ENCODE results near the gene LRRIQ4.

Gene LRRIQ4

GRCh38 chr3:169777822-169778221, 34.8 kb upstream of the LRRIQ4 start:
- H3K36me3 ChIP-seq (ENCODE audit: control insufficient read depth in 2 of 2, insufficient read depth in 2 of 2, low read length in 2 of 2) = peaks cover 24 to 55% of the 10 kb centered on the region in 2 donors

DNA sequence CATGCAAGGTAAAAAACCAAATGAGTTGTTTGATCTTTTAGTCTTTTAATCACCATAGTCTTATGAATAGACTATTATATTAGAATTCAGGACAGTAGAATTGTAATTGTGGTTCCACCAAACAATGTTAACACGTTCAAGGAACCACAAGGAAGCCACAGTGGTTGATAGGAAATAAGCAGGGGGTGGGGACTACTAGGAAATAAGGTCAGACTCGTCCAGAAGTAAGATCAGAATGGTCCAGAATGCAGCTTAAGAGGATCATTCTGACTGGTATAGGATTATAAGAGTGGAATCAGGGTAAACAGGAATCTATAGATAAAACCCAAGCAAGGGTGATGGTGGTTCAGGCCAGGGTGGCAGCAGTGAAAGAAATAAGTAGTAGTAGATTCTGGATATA, 31.9 kb upstream of the LRRIQ4 start:
- H3K9me3 ChIP-seq (ENCODE audit: control insufficient read depth in 2 of 2, low read length in 2 of 2) = no peaks in the 10 kb centered on the region
- H3K27ac ChIP-seq (ENCODE audit: low read length) = no peak overlapping the region
- no peak overlapping the region for H3K9ac ChIP-seq (ENCODE audit: low read length in 2 of 2)
- no peaks in the 10 kb centered on the region for H3K4me1 ChIP-seq (ENCODE audit: control insufficient read depth, insufficient read depth, low read length)
- H3K27me3 ChIP-seq (ENCODE audit: control insufficient read depth in 1 of 2, insufficient read depth in 2 of 2, low read length in 2 of 2) = no peaks in the 10 kb centered on the region
- no peak overlapping the region for H3K4me3 ChIP-seq (ENCODE audit: low read length in 2 of 2)
- peaks cover 24 to 58% of the 10 kb centered on the region in 2 donors for H3K36me3 ChIP-seq (ENCODE audit: control insufficient read depth in 2 of 2, insufficient read depth in 2 of 2, low read length in 2 of 2)

More at GRCh38 chr3:169777822-169778221, 34.8 kb upstream of the LRRIQ4 start:
- Histone ChIP-seq H3K27ac (ENCODE audit: low read length) (no peak overlapping the region), H3K4me1 (ENCODE audit: control insufficient read depth, insufficient read depth, low read length) (peaks cover 2% of the 10 kb centered on the region), H3K4me3 (ENCODE audit: low read length in 2 of 2) (no peak overlapping the region), H3K9me3 (ENCODE audit: control insufficient read depth in 2 of 2, low read length in 2 of 2) (no peaks in the 10 kb centered on the region), H3K27me3 (ENCODE audit: control insufficient read depth in 1 of 2, insufficient read depth in 2 of 2, low read length in 2 of 2) (no peaks in the 10 kb centered on the region), H3K9ac (ENCODE audit: low read length in 2 of 2) (no peak overlapping the region)

DNA sequence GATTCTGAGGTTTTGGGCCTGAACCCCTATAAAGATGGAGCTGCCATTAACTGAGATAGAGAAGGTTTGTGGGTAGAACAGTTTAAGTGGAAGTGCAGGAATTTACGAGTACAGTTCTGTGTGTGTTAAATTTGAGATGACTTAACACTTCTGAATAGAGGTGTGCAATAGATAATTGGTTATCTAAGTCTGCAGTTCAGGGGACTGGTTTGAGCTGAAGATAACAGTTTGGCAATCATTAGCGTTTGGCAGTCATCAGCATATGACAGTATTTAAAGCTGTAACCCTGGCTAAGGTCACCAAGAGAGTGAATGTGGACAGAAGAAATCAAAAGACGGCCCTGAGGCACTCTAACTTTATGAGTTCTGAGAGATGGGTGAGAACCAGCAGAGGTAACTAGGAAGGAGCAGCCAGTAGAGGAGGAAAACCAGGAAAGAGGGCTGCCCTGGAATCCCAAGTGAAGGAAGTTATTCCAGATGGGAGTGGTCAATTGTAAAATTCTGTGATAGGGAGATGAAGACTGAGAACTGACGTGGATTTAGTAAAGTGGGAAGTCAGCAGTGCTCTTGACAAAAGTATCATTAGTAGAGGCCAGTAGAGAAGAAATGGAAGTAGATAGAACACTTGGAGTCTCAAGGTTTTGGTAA, 31.3 kb upstream of the LRRIQ4 start:
- H3K4me3 ChIP-seq (ENCODE audit: low read length in 2 of 2) = no peak overlapping the region
- no peaks in the 10 kb centered on the region for H3K27me3 ChIP-seq (ENCODE audit: control insufficient read depth in 1 of 2, insufficient read depth in 2 of 2, low read length in 2 of 2)
- no peaks in the 10 kb centered on the region for H3K9me3 ChIP-seq (ENCODE audit: control insufficient read depth in 2 of 2, low read length in 2 of 2)
- peaks cover 25 to 60% of the 10 kb centered on the region in 2 donors for H3K36me3 ChIP-seq (ENCODE audit: control insufficient read depth in 2 of 2, insufficient read depth in 2 of 2, low read length in 2 of 2)
- no peak overlapping the region for H3K27ac ChIP-seq (ENCODE audit: low read length)
- no peaks in the 10 kb centered on the region for H3K4me1 ChIP-seq (ENCODE audit: control insufficient read depth, insufficient read depth, low read length)
- H3K9ac ChIP-seq (ENCODE audit: low read length in 2 of 2) = no peak overlapping the region

GRCh38 chr3:169787120-169787519, 25.6 kb upstream of the LRRIQ4 start:
- no peaks in the 10 kb centered on the region for H3K4me1 ChIP-seq (ENCODE audit: control insufficient read depth, insufficient read depth, low read length)
- peaks cover 15 to 23% of the 10 kb centered on the region in 2 donors for H3K36me3 ChIP-seq (ENCODE audit: control insufficient read depth in 2 of 2, insufficient read depth in 2 of 2, low read length in 2 of 2)
- no peaks in the 10 kb centered on the region for H3K27me3 ChIP-seq (ENCODE audit: control insufficient read depth in 1 of 2, insufficient read depth in 2 of 2, low read length in 2 of 2)
- H3K9ac ChIP-seq (ENCODE audit: low read length in 2 of 2) = no peak overlapping the region
- H3K9me3 ChIP-seq (ENCODE audit: control insufficient read depth in 2 of 2, low read length in 2 of 2) = no peaks in the 10 kb centered on the region
- H3K27ac ChIP-seq (ENCODE audit: low read length) = no peak overlapping the region
- H3K4me3 ChIP-seq (ENCODE audit: low read length in 2 of 2) = no peak overlapping the region

DNA sequence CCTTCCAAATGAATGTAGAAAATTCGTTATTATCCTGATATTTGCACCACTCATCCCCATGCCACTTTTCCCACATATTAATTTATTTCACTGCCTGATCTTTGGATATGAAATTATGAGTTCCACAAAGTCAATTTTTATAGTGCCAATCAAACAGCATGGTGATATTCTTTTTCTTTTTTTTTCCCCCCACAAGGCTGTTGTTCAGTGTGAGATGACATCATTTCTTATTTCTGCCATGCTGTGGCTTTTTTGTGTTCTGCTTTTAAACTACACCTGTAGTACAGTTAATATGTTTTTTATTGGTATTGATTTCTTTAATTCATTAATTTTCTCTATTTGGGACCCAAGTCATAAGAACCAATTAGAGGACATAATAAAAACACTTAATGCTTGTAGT, 24.9 kb upstream of the LRRIQ4 start:
- no peak overlapping the region for H3K27ac ChIP-seq (ENCODE audit: low read length)
- H3K4me3 ChIP-seq (ENCODE audit: low read length in 2 of 2) = no peak overlapping the region
- peaks cover 15 to 27% of the 10 kb centered on the region in 2 donors for H3K36me3 ChIP-seq (ENCODE audit: control insufficient read depth in 2 of 2, insufficient read depth in 2 of 2, low read length in 2 of 2)
- H3K9ac ChIP-seq (ENCODE audit: low read length in 2 of 2) = no peak overlapping the region
- H3K4me1 ChIP-seq (ENCODE audit: control insufficient read depth, insufficient read depth, low read length) = no peaks in the 10 kb centered on the region
- no peaks in the 10 kb centered on the region for H3K27me3 ChIP-seq (ENCODE audit: control insufficient read depth in 1 of 2, insufficient read depth in 2 of 2, low read length in 2 of 2)
- no peaks in the 10 kb centered on the region for H3K9me3 ChIP-seq (ENCODE audit: control insufficient read depth in 2 of 2, low read length in 2 of 2)

- Histone ChIP-seq H3K9ac (ENCODE audit: low read length in 2 of 2) (no peak overlapping the region), H3K27me3 (ENCODE audit: control insufficient read depth in 1 of 2, insufficient read depth in 2 of 2, low read length in 2 of 2) (no peaks in the 10 kb centered on the region), H3K4me1 (ENCODE audit: control insufficient read depth, insufficient read depth, low read length) (no peaks in the 10 kb centered on the region), H3K36me3 (ENCODE audit: control insufficient read depth in 2 of 2, insufficient read depth in 2 of 2, low read length in 2 of 2) (peaks cover 15 to 21% of the 10 kb centered on the region in 2 donors), H3K4me3 (ENCODE audit: low read length in 2 of 2) (no peak overlapping the region), H3K9me3 (ENCODE audit: control insufficient read depth in 2 of 2, low read length in 2 of 2) (no peaks in the 10 kb centered on the region), H3K27ac (ENCODE audit: low read length) (no peak overlapping the region)
Measured at GRCh38 chr3:169790219-169790618, 22.5 kb upstream of the LRRIQ4 start.

DNA sequence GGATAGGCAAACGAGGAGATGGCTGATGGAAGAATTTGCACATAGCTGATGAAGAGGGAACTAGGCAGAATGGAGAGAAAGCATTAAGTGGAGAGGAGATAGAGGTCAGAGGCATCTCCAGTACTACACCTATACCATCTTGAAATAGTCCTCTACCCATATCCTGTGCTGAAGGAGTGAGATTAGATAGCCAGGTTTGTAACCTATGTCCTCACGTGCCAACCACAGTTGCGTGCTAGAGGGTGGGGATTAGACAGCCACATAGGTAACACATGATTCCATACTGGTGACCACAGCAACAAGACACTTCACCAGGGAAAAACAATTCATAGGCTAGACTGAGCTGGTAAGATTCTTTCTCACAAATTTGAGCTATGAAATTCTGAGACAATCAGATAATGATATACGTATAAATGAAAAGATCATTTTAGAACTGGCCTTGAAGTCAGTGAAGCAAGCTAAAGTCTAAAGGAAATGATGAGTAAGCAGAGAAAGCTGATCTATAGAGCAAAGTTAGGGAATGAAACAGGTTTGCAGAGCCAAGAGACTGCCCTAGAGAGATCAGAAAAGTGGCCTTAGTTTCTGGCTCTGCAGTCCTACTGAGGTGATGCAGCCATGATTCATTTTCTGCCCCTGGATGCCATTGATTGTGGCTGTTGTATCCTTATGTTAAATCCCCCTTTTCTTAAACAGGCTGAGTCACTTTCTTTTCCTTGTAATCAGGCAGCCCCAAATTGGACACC, 21.8 kb upstream of the LRRIQ4 start:
- Histone ChIP-seq H3K36me3 (ENCODE audit: control insufficient read depth in 2 of 2, insufficient read depth in 2 of 2, low read length in 2 of 2) (peaks cover 15 to 16% of the 10 kb centered on the region in 2 donors), H3K4me3 (ENCODE audit: low read length in 2 of 2) (no peak overlapping the region), H3K4me1 (ENCODE audit: control insufficient read depth, insufficient read depth, low read length) (no peaks in the 10 kb centered on the region), H3K27me3 (ENCODE audit: control insufficient read depth in 1 of 2, insufficient read depth in 2 of 2, low read length in 2 of 2) (no peaks in the 10 kb centered on the region), H3K9ac (ENCODE audit: low read length in 2 of 2) (no peak overlapping the region), H3K9me3 (ENCODE audit: control insufficient read depth in 2 of 2, low read length in 2 of 2) (no peaks in the 10 kb centered on the region), H3K27ac (ENCODE audit: low read length) (no peak overlapping the region)

- peaks cover 9% of the 10 kb centered on the region in 2 donors for H3K36me3 ChIP-seq (ENCODE audit: control insufficient read depth in 2 of 2, insufficient read depth in 2 of 2, low read length in 2 of 2)
- H3K4me3 ChIP-seq (ENCODE audit: low read length in 2 of 2) = no peak overlapping the region
- H3K27ac ChIP-seq (ENCODE audit: low read length) = no peak overlapping the region
Measured at GRCh38 chr3:169792359-169792758, 20.3 kb upstream of the LRRIQ4 start.

DNA sequence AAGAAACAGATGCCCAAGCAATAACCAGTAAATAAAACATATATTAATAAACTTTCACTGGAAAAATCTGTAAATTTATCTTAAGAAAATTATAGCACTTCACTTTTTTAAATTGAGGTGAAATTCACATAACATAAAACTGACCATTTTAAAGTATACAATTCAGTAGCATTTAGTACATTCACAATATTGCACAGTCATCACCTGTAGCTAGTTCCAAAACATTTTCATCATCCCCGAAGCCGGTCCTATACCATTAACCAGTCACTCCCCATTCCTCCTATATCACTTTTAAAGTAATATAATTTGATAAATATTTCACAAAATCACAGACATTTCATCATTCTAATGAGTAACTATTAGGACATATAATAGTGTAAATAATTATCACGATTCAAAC, 8.0 kb upstream of the LRRIQ4 start:
- Histone ChIP-seq H3K9me3 (ENCODE audit: control insufficient read depth in 2 of 2, low read length in 2 of 2) (no peaks in the 10 kb centered on the region), H3K4me1 (ENCODE audit: control insufficient read depth, insufficient read depth, low read length) (no peaks in the 10 kb centered on the region), H3K27me3 (ENCODE audit: control insufficient read depth in 1 of 2, insufficient read depth in 2 of 2, low read length in 2 of 2) (no peaks in the 10 kb centered on the region), H3K27ac (ENCODE audit: low read length) (no peak overlapping the region), H3K36me3 (ENCODE audit: control insufficient read depth in 2 of 2, insufficient read depth in 2 of 2, low read length in 2 of 2) (peaks cover 0 to 2% of the 10 kb centered on the region in 2 donors), H3K9ac (ENCODE audit: low read length in 2 of 2) (no peak overlapping the region), H3K4me3 (ENCODE audit: low read length in 2 of 2) (no peak overlapping the region)

More at GRCh38 chr3:169792359-169792758, 20.3 kb upstream of the LRRIQ4 start:
- no peaks in the 10 kb centered on the region for H3K9me3 ChIP-seq (ENCODE audit: control insufficient read depth in 2 of 2, low read length in 2 of 2)
- no peaks in the 10 kb centered on the region for H3K27me3 ChIP-seq (ENCODE audit: control insufficient read depth in 1 of 2, insufficient read depth in 2 of 2, low read length in 2 of 2)
- no peak overlapping the region for H3K9ac ChIP-seq (ENCODE audit: low read length in 2 of 2)
- H3K4me1 ChIP-seq (ENCODE audit: control insufficient read depth, insufficient read depth, low read length) = no peaks in the 10 kb centered on the region

DNA sequence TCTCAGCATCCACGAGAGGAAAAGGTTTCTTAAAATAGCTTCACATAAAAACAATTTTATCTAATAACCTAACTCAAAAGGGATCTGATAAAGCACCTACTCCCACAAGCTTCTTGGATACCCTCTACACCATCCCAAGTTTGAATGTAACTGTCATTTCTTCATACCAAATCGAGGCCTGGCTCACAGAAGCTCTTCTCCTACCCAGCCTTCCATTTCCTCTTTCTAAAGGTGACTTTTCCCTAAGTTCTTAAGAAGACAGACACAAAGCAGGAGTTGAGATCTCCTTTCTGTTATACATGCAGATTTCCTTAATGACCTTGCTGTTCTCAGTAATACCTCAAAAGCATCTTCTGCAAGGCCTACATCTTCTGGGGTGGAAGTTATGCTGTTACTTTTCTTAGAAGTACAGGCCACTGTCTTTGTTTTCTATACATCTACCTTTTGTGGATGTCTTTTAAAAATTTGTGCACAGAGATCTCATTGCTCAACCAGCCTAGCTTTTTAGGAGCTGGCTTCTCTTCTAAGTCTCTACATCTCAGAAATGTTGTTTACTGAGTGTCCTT, 3.4 kb upstream of the LRRIQ4 start:
- Histone ChIP-seq H3K9me3 (ENCODE audit: control insufficient read depth in 2 of 2, low read length in 2 of 2) (no peaks in the 10 kb centered on the region), H3K4me3 (ENCODE audit: low read length in 2 of 2) (no peak overlapping the region), H3K4me1 (ENCODE audit: control insufficient read depth, insufficient read depth, low read length) (peaks cover 17% of the 10 kb centered on the region), H3K36me3 (ENCODE audit: control insufficient read depth in 2 of 2, insufficient read depth in 2 of 2, low read length in 2 of 2) (no peaks in the 10 kb centered on the region), H3K9ac (ENCODE audit: low read length in 2 of 2) (no peak overlapping the region), H3K27me3 (ENCODE audit: control insufficient read depth in 1 of 2, insufficient read depth in 2 of 2, low read length in 2 of 2) (no peaks in the 10 kb centered on the region), H3K27ac (ENCODE audit: low read length) (no peak overlapping the region)
